ENCODE results near the gene APOBEC4.

APOBEC4 gene

DNA sequence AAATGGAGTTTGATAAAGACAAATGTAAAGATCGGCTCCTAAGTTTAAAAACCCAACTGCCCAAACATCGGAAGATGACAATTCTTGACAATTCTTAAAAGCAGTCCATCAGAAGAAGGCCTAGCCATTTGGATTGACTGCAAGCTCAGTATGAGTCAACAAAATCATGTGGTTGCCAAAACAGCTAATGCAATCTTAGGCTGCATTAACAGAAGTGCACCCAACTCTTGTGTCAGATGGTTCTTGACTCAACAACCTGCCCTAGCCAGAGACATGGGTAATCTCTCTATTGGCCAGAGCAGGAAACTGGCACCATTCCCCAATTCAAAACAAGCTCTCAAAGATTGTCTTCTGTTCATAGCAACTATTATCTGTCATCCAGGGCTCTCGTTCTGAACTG is 53.0 kb downstream of the APOBEC4 start:
- Histone ChIP-seq H3K4me3 (ENCODE audit: insufficient read length, low read depth) (no peak overlapping the region), H3K9ac (ENCODE audit: insufficient read length, low read depth) (no peak overlapping the region), H3K9me3 (ENCODE audit: insufficient read depth, low read length) (no peaks in the 10 kb centered on the region), H3K27me3 (ENCODE audit: insufficient read depth, insufficient read length) (no peaks in the 10 kb centered on the region), H3K4me1 (ENCODE audit: insufficient read depth, insufficient read length) (no peaks in the 10 kb centered on the region), H3K36me3 (ENCODE audit: insufficient read depth, insufficient read length, low read length) (no peaks in the 10 kb centered on the region)
- TF ChIP-seq YY1 (IDR thresholded peaks at IDR 0.05; ENCODE audit: insufficient read depth, insufficient read length): no peak
- TF ChIP-seq ZNF274 (IDR thresholded peaks at IDR 0.05; ENCODE audit: low read depth, low read length): no peak
- no peak for TF ChIP-seq SUZ12 (IDR thresholded peaks at IDR 0.05; ENCODE audit: extremely low read depth, insufficient read depth, insufficient read length)
- no peak for DNase-seq (ENCODE audit: low read depth, low spot score)

- no peak for DNase-seq (ENCODE audit: low read depth, low spot score)
- Histone ChIP-seq H3K4me1 (ENCODE audit: insufficient read depth, insufficient read length) (peaks cover 2% of the 10 kb centered on the region), H3K9ac (ENCODE audit: insufficient read length, low read depth) (no peak overlapping the region), H3K36me3 (ENCODE audit: insufficient read depth, insufficient read length, low read length) (no peaks in the 10 kb centered on the region), H3K27me3 (ENCODE audit: insufficient read depth, insufficient read length) (no peaks in the 10 kb centered on the region), H3K4me3 (ENCODE audit: insufficient read length, low read depth) (no peak overlapping the region), H3K9me3 (ENCODE audit: insufficient read depth, low read length) (no peaks in the 10 kb centered on the region)
- TF ChIP-seq YY1 (IDR thresholded peaks at IDR 0.05; ENCODE audit: insufficient read depth, insufficient read length): no peak
- no peak for TF ChIP-seq SUZ12 (IDR thresholded peaks at IDR 0.05; ENCODE audit: extremely low read depth, insufficient read depth, insufficient read length)
- no peak for TF ChIP-seq ZNF274 (IDR thresholded peaks at IDR 0.05; ENCODE audit: low read depth, low read length)
Measured at GRCh38 chr1:183598386-183598785, 54.7 kb downstream of the APOBEC4 start.

DNA sequence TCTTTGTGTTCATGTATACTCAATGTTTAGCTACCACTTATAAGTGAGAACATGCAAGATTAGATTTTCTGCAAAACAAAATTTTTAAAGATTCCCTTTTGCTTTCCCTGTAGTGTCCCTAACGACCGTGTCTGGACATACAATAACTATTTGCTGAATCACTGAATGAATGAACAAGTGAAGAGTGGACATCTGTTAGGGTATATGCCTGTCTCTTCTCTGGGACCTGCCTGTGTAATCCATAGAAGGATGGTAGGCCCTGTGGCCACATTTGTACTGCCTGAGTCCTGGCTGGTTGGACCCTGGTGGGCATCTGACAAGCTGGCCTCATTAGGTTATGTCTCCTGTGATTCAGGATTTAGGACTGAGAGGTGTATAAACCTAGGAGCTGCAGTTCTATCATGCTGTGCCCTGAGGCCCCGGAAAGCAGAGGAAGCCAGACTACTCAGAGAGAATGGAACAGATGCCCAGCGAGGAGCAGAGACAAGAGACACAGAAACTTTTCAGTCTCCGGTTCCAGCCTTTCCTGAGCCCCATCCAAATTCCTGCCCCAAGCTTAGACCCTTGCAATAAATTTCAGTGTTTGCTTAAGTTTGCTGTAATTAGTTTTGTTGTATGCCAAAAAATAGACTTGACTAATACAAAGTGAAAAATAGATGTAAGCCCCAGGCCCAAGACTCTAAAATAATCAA is 55.3 kb downstream of the APOBEC4 start:
- DNase-seq (ENCODE audit: low read depth, low spot score): no peak
- peaks cover 5% of the 10 kb centered on the region for H3K4me1 ChIP-seq (ENCODE audit: insufficient read depth, insufficient read length)
- no peaks in the 10 kb centered on the region for H3K27me3 ChIP-seq (ENCODE audit: insufficient read depth, insufficient read length)
- no peaks in the 10 kb centered on the region for H3K9me3 ChIP-seq (ENCODE audit: insufficient read depth, low read length)
- TF ChIP-seq YY1 (IDR thresholded peaks at IDR 0.05; ENCODE audit: insufficient read depth, insufficient read length): no peak
- no peak for TF ChIP-seq ZNF274 (IDR thresholded peaks at IDR 0.05; ENCODE audit: low read depth, low read length)
- no peak for TF ChIP-seq SUZ12 (IDR thresholded peaks at IDR 0.05; ENCODE audit: extremely low read depth, insufficient read depth, insufficient read length)
- no peak overlapping the region for H3K4me3 ChIP-seq (ENCODE audit: insufficient read length, low read depth)
- no peak overlapping the region for H3K9ac ChIP-seq (ENCODE audit: insufficient read length, low read depth)
- H3K36me3 ChIP-seq (ENCODE audit: insufficient read depth, insufficient read length, low read length): no peaks in the 10 kb centered on the region

DNA sequence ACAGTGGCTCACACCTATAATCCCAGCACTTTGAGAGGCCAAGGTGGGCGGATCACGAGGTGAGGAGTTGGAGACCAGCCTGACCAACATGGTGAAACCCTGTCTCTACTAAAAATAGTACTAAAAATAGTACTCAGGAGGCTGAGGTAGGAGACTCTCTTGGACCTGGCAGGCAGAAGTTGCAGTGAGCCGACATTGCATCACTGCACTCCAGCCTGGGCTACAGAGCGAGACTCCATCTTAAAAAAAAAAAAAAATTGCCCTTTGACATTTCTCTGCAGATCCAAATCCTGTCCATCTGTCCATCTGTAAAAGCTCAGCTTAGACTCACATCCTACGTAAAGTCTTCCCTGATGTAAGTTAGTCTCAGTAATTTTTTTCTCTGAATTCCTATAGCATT is 56.6 kb downstream of the APOBEC4 start:
- Histone ChIP-seq H3K9me3 (ENCODE audit: insufficient read depth, low read length) (no peaks in the 10 kb centered on the region), H3K36me3 (ENCODE audit: insufficient read depth, insufficient read length, low read length) (no peaks in the 10 kb centered on the region), H3K27me3 (ENCODE audit: insufficient read depth, insufficient read length) (no peaks in the 10 kb centered on the region), H3K9ac (ENCODE audit: insufficient read length, low read depth) (no peak overlapping the region), H3K4me1 (ENCODE audit: insufficient read depth, insufficient read length) (peaks cover 5% of the 10 kb centered on the region), H3K4me3 (ENCODE audit: insufficient read length, low read depth) (no peak overlapping the region)
- DNase-seq (ENCODE audit: low read depth, low spot score): no peak
- TF ChIP-seq SUZ12 (IDR thresholded peaks at IDR 0.05; ENCODE audit: extremely low read depth, insufficient read depth, insufficient read length): no peak
